IMR-90 (cell line): ENCODE measurements around the gene MYH11. TPM values are rescaled to one million over a fixed set of nuclear protein-coding genes. Genes with fewer than 3 reads are reported as not detected.

Source experiments
- ATAC-seq: fragments of 200-7000 bp; cut with Tn5 transposase; 2 replicates; pipeline ENCODE4 v1.9.1; 2020; ENCODE audit warnings: low read depth, mild to moderate bottlenecking, moderate library complexity
- BruUV-seq: library from RNA; stranded (reverse); fragments of 400-500 nt; replicated peaks from 2 replicates; lab custom pipeline; 2021; lab: Mats Ljungman, UMichigan
- CTCF ChIA-PET: fragments of 300-600 bp; formaldehyde crosslinking; extraction: SDS; loops from one replicate; lab custom pipeline; 2021; ENCODE audit warnings: antibody characterized with exemption; lab: Yijun Ruan, JAX
- POLR2A ChIA-PET: fragments of 300-600 bp; sonication (Branson Sonifier 250); formaldehyde crosslinking; loops from one replicate; lab custom pipeline; 2022; ENCODE audit warnings: antibody characterized with exemption; ENCODE audit not compliant: unreplicated experiment; lab: Charles Lee
- DNase-seq: peaks from one replicate; pipeline ENCODE4 v3.0.0; 2013
- H2AFZ ChIP-seq: replicated peaks from 2 replicates; pipeline ENCODE3; 2013; ENCODE audit warnings: low read length, mild to moderate bottlenecking; ENCODE audit not compliant: poor library complexity
- H2AK5ac ChIP-seq: 2 replicates; pipeline ENCODE4 v1.6.1; 2013; ENCODE audit warnings: low read depth, low read length, inconsistent platforms
- H2AK9ac ChIP-seq: replicated peaks from 2 replicates; pipeline ENCODE3; 2013; ENCODE audit warnings: mild to moderate bottlenecking, low read depth, low read length, moderate library complexity; ENCODE audit not compliant: poor library complexity
- H2BK120ac ChIP-seq: 2 replicates; pipeline ENCODE4 v1.6.1; 2013; ENCODE audit warnings: low read depth, low read length, inconsistent platforms
- H2BK15ac ChIP-seq: 3 replicates; pipeline ENCODE4 v1.6.1; 2013; ENCODE audit warnings: low read depth, low read length, inconsistent platforms
- H2BK20ac ChIP-seq: 2 replicates; pipeline ENCODE4 v1.6.1; 2013; ENCODE audit warnings: low read depth, mild to moderate bottlenecking, inconsistent platforms, low read length, moderate library complexity
- H2BK5ac ChIP-seq: 2 replicates; pipeline ENCODE4 v1.6.1; 2013; ENCODE audit warnings: mild to moderate bottlenecking, low read depth, low read length, inconsistent platforms; ENCODE audit not compliant: poor library complexity, severe bottlenecking
- H3K14ac ChIP-seq: replicated peaks from 2 replicates; pipeline ENCODE4 v1.6.1; 2013; ENCODE audit warnings: low read depth, low read length, inconsistent platforms
- H3K18ac ChIP-seq: 2 replicates; pipeline ENCODE4 v1.6.1; 2013; ENCODE audit warnings: low read depth, low read length, control low read depth
- H3K23ac ChIP-seq: 2 replicates; pipeline ENCODE4 v1.6.1; 2013; ENCODE audit warnings: low read depth, low read length, inconsistent platforms
- H3K27ac ChIP-seq: 2 replicates; pipeline ENCODE4 v1.5.1; 2013; ENCODE audit warnings: mild to moderate bottlenecking, control low read depth, low read length; ENCODE audit not compliant: insufficient read depth
- H3K27me3 ChIP-seq: 2 replicates; pipeline ENCODE4 v1.6.1; 2013; ENCODE audit warnings: low read length; ENCODE audit not compliant: control insufficient read depth, insufficient read depth
- H3K36me3 ChIP-seq: 2 replicates; pipeline ENCODE4 v1.6.1; 2013; ENCODE audit warnings: low read length, mixed read lengths; ENCODE audit not compliant: control insufficient read depth, insufficient read depth
- H3K4ac ChIP-seq: 2 replicates; pipeline ENCODE4 v1.6.1; 2013; ENCODE audit warnings: low read depth, low read length, inconsistent platforms
- H3K4me1 ChIP-seq: 2 replicates; pipeline ENCODE4 v1.6.1; 2013; ENCODE audit warnings: low read length, mixed read lengths; ENCODE audit not compliant: control insufficient read depth, insufficient read depth
- H3K4me2 ChIP-seq: 2 replicates; pipeline ENCODE4 v1.6.1; 2013; ENCODE audit warnings: low read depth, mild to moderate bottlenecking, control low read depth, low read length, moderate library complexity
- H3K4me3 ChIP-seq: 2 replicates; pipeline ENCODE4 v1.5.1; 2013; ENCODE audit warnings: low read depth, mild to moderate bottlenecking, control low read depth, low read length, moderate library complexity; ENCODE audit not compliant: insufficient read depth
- H3K56ac ChIP-seq: 2 replicates; pipeline ENCODE4 v1.6.1; 2013; ENCODE audit warnings: low read length, inconsistent platforms; ENCODE audit not compliant: insufficient read depth; ENCODE audit errors: extremely low read depth
- H3K79me1 ChIP-seq, 2 experiments: 2 replicates each; pipeline ENCODE4 v1.6.1; 2013; ENCODE audit warnings: low read length in 2 of 2, inconsistent platforms in 1 of 2, low read depth in 1 of 2
- H3K9ac ChIP-seq: 2 replicates; pipeline ENCODE4 v1.6.1; 2013; ENCODE audit warnings: low read depth, low read length, control low read depth
- H3K9me1 ChIP-seq: 2 replicates; pipeline ENCODE4 v1.6.1; 2013; ENCODE audit warnings: low read length, inconsistent platforms; ENCODE audit not compliant: insufficient read depth
- H3K9me3 ChIP-seq: 2 replicates; pipeline ENCODE4 v1.6.1; 2013; ENCODE audit warnings: low read length; ENCODE audit not compliant: control insufficient read depth, insufficient read depth
- H4K20me1 ChIP-seq: 2 replicates; pipeline ENCODE4 v1.6.1; 2013; ENCODE audit warnings: low read length, inconsistent platforms; ENCODE audit not compliant: insufficient read depth
- H4K5ac ChIP-seq: 2 replicates; pipeline ENCODE4 v1.6.1; 2013; ENCODE audit warnings: mild to moderate bottlenecking, low read depth, low read length, control low read depth
- H4K8ac ChIP-seq, 2 experiments: 2 replicates each; pipeline ENCODE4 v1.6.1; 2013; ENCODE audit warnings: low read depth in 2 of 2, low read length in 2 of 2, control low read depth in 1 of 2, inconsistent platforms in 1 of 2
- H4K91ac ChIP-seq: 2 replicates; pipeline ENCODE4 v1.6.1; 2013; ENCODE audit warnings: low read depth, low read length, inconsistent platforms; ENCODE audit not compliant: insufficient read depth
- BHLHE40 ChIP-seq: fragments of 150-350 bp; IDR thresholded peaks from 2 replicates; pipeline ENCODE4 v1.6.1; 2016; ENCODE audit warnings: mild to moderate bottlenecking, low read depth, low read length
- CHD1 ChIP-seq: IDR thresholded peaks from 2 replicates; pipeline ENCODE4 v1.6.1; 2012; ENCODE audit warnings: low read depth, low read length, improper control_type of control experiment
- FOS ChIP-seq: fragments of 150-350 bp; IDR thresholded peaks from 2 replicates; pipeline ENCODE4 v1.6.1; 2016; ENCODE audit warnings: low read depth, low read length
- MAFK ChIP-seq: IDR thresholded peaks from 2 replicates; pipeline ENCODE4 v1.6.1; 2012; ENCODE audit warnings: low read depth, low read length, improper control_type of control experiment
- NFE2L2 ChIP-seq: fragments of 150-350 bp; IDR thresholded peaks from 2 replicates; pipeline ENCODE4 v1.6.1; 2016; ENCODE audit warnings: low read depth, mild to moderate bottlenecking, low read length
- RAD21 ChIP-seq: IDR thresholded peaks from 2 replicates; pipeline ENCODE4 v1.6.1; 2012; ENCODE audit warnings: low read length, improper control_type of control experiment
- SMC3 ChIP-seq: fragments of 150-350 bp; IDR thresholded peaks from 2 replicates; pipeline ENCODE4 v1.6.1; 2016; ENCODE audit warnings: low read depth, mild to moderate bottlenecking, antibody characterized with exemption, low read length, moderate library complexity
- WGBS, 2 experiments: methylation state at CpG; one replicate each; pipeline versions ENCODE4 v1.1.5 to v1.1.7; 2013; ENCODE audit warnings: missing lambda C conversion rate in 2 of 2; ENCODE audit not compliant: insufficient read length in 1 of 2; ENCODE audit errors: extremely low coverage in 2 of 2; 5-methylcytosine and 5-hydroxymethylcytosine counted together
- dilution Hi-C: fragments of 300-500 bp; cut with HindIII; formaldehyde crosslinking; loops from one replicate; pipeline ENCODE4 v1.14.3; 2018; ENCODE audit warnings: low sequenced_read_pairs; ENCODE audit not compliant: unreplicated experiment
- in situ Hi-C: fragments of 300-500 bp; cut with MboI; formaldehyde crosslinking; loops from 3 replicates; pipeline ENCODE4 v1.14.3; 2019; ENCODE audit warnings: low sequenced_read_pairs, inconsistent platforms, mixed read lengths
- intact Hi-C: fragments of 100-400 bp; cut with micrococcal nuclease; formaldehyde crosslinking; loops from 2 replicates; pipeline ENCODE4 v1.10.0; 2022
- polyA plus RNA-seq, 3 experiments: library from polyadenylated mRNA; depleted of rRNA; stranded (reverse); fragments of >200 nt; gene quantifications; 2 replicates each; pipeline ENCODE4 v1.2.3, GENCODE V29; 2012; ENCODE audit warnings: low replicate concordance in 1 of 3
- total RNA-seq: library from RNA; depleted of rRNA; stranded (reverse); fragments of >200 nt; gene quantifications from 2 replicates; pipeline ENCODE4 v1.2.3, GENCODE V29; 2012
- TF ChIP-seq, protein P1 (sequence below): conservative IDR thresholded peaks from 2 replicates; pipeline ENCODE4 v1.5.1; 2012; ENCODE audit warnings: mild to moderate bottlenecking, low read depth, low read length, improper control_type of control experiment

The MYH11 gene
- total and polyA plus RNA-seq, 2 of the 4 experiments (the other 2 are of a cell fraction): under 0.01 to 0.12 TPM

DNA sequence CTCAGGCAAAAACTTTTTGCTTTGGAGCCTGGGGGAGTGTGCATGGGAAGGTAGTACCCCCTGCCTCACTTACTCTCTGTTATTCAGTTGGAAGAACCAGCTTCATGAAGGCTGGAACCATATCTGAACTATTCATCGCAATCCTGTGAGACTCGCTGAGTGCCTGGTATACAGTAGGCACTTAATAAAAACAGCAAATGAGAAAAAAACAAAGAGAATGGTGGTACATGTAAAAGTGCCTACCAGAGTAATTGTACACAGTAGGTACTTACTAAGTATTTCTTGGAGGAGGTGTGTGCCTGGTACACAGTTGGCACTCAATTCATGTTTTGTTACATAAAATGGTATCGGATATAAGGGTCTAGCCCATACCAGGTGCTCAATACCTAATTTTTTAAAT lies 75.2 kb downstream of the MYH11 start:
- Histone ChIP-seq H4K5ac (no peak overlapping the region), H2BK5ac (no peak overlapping the region), H3K56ac (no peak overlapping the region), H3K14ac (no peak overlapping the region), H3K79me1 (no peaks in the 10 kb centered on the region), H3K9ac (no peak overlapping the region), H4K8ac (no peak overlapping the region), H2AK9ac (no peak overlapping the region), H3K18ac (no peak overlapping the region), H4K91ac (no peak overlapping the region), H3K27ac (no peak overlapping the region), H3K36me3 (no peaks in the 10 kb centered on the region), H2AFZ (no peak overlapping the region), H3K4me2 (no peak overlapping the region), H2BK15ac (no peak overlapping the region), H3K9me1 (no peaks in the 10 kb centered on the region; the same call in 1 of the 2 replicates), H3K4me1 (no peaks in the 10 kb centered on the region), H2BK20ac (no peak overlapping the region), H2AK5ac (no peak overlapping the region), H4K20me1 (no peaks in the 10 kb centered on the region), H3K27me3 (peaks cover 8% of the 10 kb centered on the region), H3K4ac (no peak overlapping the region), H3K4me3 (no peak overlapping the region), H2BK120ac (no peak overlapping the region), H3K9me3 (no peaks in the 10 kb centered on the region), H3K23ac (no peak overlapping the region)
- in situ Hi-C loops (no loop called here), intact Hi-C loops (no loop called here), dilution Hi-C loops (no loop called here)
- ChIA-PET POLR2A (no interaction called here), CTCF (interaction anchor here (1.0 kb wide), 1 partner anchor 16 kb away, joined by 3 read pairs; no protein-coding TSS in a partner anchor)
- WGBS, 2 experiments: no CpG with 5 or more reads among the region's 3 CpGs
- ATAC-seq (no peak), DNase-seq (no peak)
- no TSS peak for BruUV-seq
- TF ChIP-seq MAFK: no peak
- TF ChIP-seq RAD21: no peak
- TF ChIP-seq, protein P1, sequence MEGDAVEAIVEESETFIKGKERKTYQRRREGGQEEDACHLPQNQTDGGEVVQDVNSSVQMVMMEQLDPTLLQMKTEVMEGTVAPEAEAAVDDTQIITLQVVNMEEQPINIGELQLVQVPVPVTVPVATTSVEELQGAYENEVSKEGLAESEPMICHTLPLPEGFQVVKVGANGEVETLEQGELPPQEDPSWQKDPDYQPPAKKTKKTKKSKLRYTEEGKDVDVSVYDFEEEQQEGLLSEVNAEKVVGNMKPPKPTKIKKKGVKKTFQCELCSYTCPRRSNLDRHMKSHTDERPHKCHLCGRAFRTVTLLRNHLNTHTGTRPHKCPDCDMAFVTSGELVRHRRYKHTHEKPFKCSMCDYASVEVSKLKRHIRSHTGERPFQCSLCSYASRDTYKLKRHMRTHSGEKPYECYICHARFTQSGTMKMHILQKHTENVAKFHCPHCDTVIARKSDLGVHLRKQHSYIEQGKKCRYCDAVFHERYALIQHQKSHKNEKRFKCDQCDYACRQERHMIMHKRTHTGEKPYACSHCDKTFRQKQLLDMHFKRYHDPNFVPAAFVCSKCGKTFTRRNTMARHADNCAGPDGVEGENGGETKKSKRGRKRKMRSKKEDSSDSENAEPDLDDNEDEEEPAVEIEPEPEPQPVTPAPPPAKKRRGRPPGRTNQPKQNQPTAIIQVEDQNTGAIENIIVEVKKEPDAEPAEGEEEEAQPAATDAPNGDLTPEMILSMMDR: no peak
- no peak for TF ChIP-seq SMC3
- no peak for TF ChIP-seq BHLHE40
- TF ChIP-seq CHD1: no peak
- no peak for TF ChIP-seq NFE2L2
- no peak for TF ChIP-seq FOS
